Cardiac atrium fibroblast (primary cell): ENCODE data around the gene DDX28. TPM values are rescaled to one million over a fixed set of nuclear protein-coding genes. Genes with fewer than 3 reads are reported as not detected.

Experiments used
- total RNA-seq: library from RNA; depleted of rRNA; stranded (reverse); fragments of >200 nt; gene quantifications from 2 replicates; pipeline ENCODE4 v1.2.3, GENCODE V29; 2015

Gene DDX28
- total RNA-seq, result 3.2 and 6.3 TPM in 2 replicates

GRCh38 chr16:68022728-68023537, at the start of gene DDX28, which contains the start of gene DUS2:
DDX28 (minus strand) TSS chr16:68023232; CDS start chr16:68023202, 30 bp downstream.
DUS2 (plus strand) TSS chr16:68023284; CDS start chr16:68038024, 14,740 bp downstream.

GRCh38 chr16:68015681-68016080, 7.4 kb downstream of the DDX28 start, which contains the start of gene DPEP2NB:
DPEP2NB (minus strand) TSS chr16:68015911; CDS start chr16:68015770, 141 bp downstream.

GRCh38 chr16:67998779-67999688, 24.0 kb downstream of the DDX28 start, which contains the start of gene DPEP2:
DPEP2 (minus strand) TSS chr16:67999484; CDS start chr16:67993212, 6,272 bp downstream.

GRCh38 chr16:67979955-67980678, 42.9 kb downstream of the DDX28 start, which contains the start of gene DPEP3:
DPEP3 (minus strand) TSS chr16:67980499; CDS start chr16:67980380, 119 bp downstream.

Other genes with a start within 250 kb of the DDX28 start
- 4.5 and 5.8 TPM in 2 replicates for gene RANBP10, start 216.7 kb downstream of the DDX28 start, total RNA-seq
- gene TSNAXIP1, start 216.3 kb downstream of the DDX28 start, total RNA-seq, result 0.54 and 0.97 TPM in 2 replicates
- 15.4 and 22.6 TPM in 2 replicates for gene THAP11, start 180.9 kb downstream of the DDX28 start, total RNA-seq
- gene NUTF2, start 176.3 kb downstream of the DDX28 start, total RNA-seq, result 96.6 and 177 TPM in 2 replicates
- gene CENPT, start 175.5 kb downstream of the DDX28 start, total RNA-seq, result 32.6 and 42.4 TPM in 2 replicates
- gene EDC4, start 150.2 kb downstream of the DDX28 start, total RNA-seq, result 27.2 and 28.3 TPM in 2 replicates
- gene NRN1L, start 138.3 kb downstream of the DDX28 start, total RNA-seq, result not detected in 2 replicates
- 10.7 and 11.0 TPM in 2 replicates for gene PSKH1, start 130.0 kb downstream of the DDX28 start, total RNA-seq
- gene CTRL, start 91.4 kb downstream of the DDX28 start, total RNA-seq, result 0.18 and 0.81 TPM in 2 replicates
- 40.4 and 57.8 TPM in 2 replicates for gene PSMB10, start 86.4 kb downstream of the DDX28 start, total RNA-seq
- 8.1 and 12.5 TPM in 2 replicates for gene LCAT, start 79.1 kb downstream of the DDX28 start, total RNA-seq
- gene SLC12A4, start 54.6 kb downstream of the DDX28 start, total RNA-seq, result 46.4 and 58.3 TPM in 2 replicates
- gene DPEP3, start 42.7 kb downstream of the DDX28 start, total RNA-seq, result not detected in 2 replicates
- gene DPEP2, start 23.7 kb downstream of the DDX28 start, total RNA-seq, result not detected in 2 replicates
- gene DPEP2NB, start 7.3 kb downstream of the DDX28 start, total RNA-seq, result not detected in 2 replicates
- 14.7 and 19.5 TPM in 2 replicates for gene DUS2, start 52 bp upstream of the DDX28 start, total RNA-seq
- gene NFATC3, start 62.1 kb upstream of the DDX28 start, total RNA-seq, result 17.5 and 20.3 TPM in 2 replicates
- gene ESRP2, start 212.9 kb upstream of the DDX28 start, total RNA-seq, result 0.36 and 1.1 TPM in 2 replicates
- 12.6 and 16.0 TPM in 2 replicates for gene PLA2G15, start 222.1 kb upstream of the DDX28 start, total RNA-seq
- gene SLC7A6, start 241.3 kb upstream of the DDX28 start, total RNA-seq, result 21.7 and 38.7 TPM in 2 replicates